Measurements from ENCODE around the gene PRPS1.
"Not testable (repeated sequence)": the region's sequence is repeated elsewhere in the genome, so short reads cannot be mapped to it uniquely, and the experiment has no call there.

The PRPS1 gene

GRCh38 chrX:107627838-107628661 is at the start of gene PRPS1:
PRPS1 (plus strand) TSS chrX:107628510; CDS start chrX:107628629, 119 bp downstream.
- peak; percentile 88 for DNase-seq (ENCODE audit: low read depth)

DNA sequence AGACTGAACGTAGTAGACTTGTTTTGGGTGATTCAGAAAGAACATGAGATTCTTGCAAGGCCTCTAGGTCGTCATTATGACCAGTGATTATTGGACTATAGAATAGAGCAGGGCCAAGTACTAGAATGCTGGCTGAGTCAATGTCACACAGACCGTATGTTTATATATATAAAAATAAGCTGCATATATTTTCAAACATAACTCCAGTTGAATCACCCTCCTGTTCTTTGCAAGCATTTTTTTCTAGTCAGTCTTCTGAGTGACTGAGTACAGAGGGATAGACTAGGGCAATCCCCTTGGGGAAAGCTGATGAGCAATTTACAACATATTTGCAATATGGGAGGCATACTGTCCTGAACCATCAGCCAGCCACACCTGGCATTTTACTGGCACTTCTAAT is 48.4 kb upstream of the PRPS1 start:
- no peak for DNase-seq (ENCODE audit: low read depth)

GRCh38 chrX:107581923-107582322 is 46.4 kb upstream of the PRPS1 start:
- no peak for DNase-seq (ENCODE audit: low read depth)

- no peak for DNase-seq (ENCODE audit: low read depth)
Observed at GRCh38 chrX:107589243-107589642, 39.1 kb upstream of the PRPS1 start.

GRCh38 chrX:107596651-107597050 is 31.7 kb upstream of the PRPS1 start:
- DNase-seq (ENCODE audit: low read depth) = peak; percentile 31

GRCh38 chrX:107597264-107597663 is 31.0 kb upstream of the PRPS1 start:
- DNase-seq (ENCODE audit: low read depth) = no peak

GRCh38 chrX:107597791-107598190 is 30.5 kb upstream of the PRPS1 start:
- no peak for DNase-seq (ENCODE audit: low read depth)

- DNase-seq (ENCODE audit: low read depth) = no peak
Observed at GRCh38 chrX:107599450-107599861, 28.9 kb upstream of the PRPS1 start.

GRCh38 chrX:107600366-107600765 is 27.9 kb upstream of the PRPS1 start:
- no peak for DNase-seq (ENCODE audit: low read depth)

DNA sequence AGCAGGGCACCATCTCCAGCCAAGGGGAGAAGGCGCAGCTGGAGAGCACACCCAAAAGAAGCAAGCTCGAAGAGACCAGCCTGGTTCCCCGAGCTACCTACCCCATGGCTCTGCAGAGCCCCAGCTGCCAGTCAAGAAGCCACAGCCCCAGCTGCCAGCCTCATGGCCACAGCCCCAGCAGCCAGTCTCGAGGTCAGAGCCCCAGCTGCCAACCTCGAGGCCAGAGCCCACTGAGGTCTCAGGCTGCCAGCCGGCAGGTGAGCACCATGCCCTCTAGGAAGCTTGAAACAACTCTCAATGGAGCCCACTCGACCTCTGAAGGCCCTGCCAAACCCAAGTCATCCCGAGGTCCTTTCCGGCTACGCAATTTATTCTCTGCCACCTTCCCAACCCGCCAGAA is 27.0 kb upstream of the PRPS1 start:
- DNase-seq (ENCODE audit: low read depth) = no peak

- no peak for DNase-seq (ENCODE audit: low read depth)
Observed at GRCh38 chrX:107601759-107602158, 26.6 kb upstream of the PRPS1 start.

- DNase-seq (ENCODE audit: low read depth) = no peak
Observed at GRCh38 chrX:107602694-107603239, 25.5 kb upstream of the PRPS1 start.

DNA sequence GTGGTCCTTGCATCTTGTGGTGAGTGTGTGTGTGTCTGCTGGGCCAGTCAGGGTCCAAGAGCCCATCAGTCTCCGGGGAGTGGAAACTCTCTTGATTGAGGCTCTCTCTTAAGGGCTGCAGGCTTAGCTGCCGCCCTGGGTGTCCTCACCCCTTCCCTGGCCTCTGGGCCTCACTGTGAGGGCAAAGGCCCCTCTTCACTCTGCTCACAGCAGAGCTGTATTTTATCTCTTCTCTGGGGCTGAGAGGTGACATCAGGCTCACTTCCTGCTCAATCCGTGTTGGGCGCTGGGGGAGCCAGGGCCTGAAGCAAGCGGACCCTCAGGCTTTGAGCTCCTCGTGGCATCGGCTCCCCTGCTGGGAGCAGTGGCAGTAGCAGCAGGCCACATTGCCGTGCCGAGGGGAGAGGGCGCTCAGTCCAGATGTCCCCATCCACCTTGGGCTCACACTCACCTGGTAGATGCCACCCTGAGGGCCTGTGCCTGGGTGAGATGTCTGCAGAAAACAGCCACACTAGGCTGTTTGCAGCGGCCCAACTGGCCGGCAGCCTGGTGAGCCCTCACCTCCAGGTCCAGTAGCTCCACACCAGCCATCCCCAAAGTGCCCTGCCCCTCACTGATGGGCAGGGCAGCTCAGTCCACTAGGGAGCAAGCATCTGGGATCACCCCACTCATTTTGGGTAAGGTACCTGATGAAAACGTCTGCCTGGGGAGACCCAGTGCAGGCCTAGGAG is 24.7 kb upstream of the PRPS1 start:
- no peak for DNase-seq (ENCODE audit: low read depth)

GRCh38 chrX:107609061-107609460 is 19.2 kb upstream of the PRPS1 start:
- not testable (repeated sequence) for DNase-seq (ENCODE audit: low read depth)

- DNase-seq (ENCODE audit: low read depth) = no peak
Observed at GRCh38 chrX:107610667-107611066, 17.6 kb upstream of the PRPS1 start.

- peak; percentile 74 for DNase-seq (ENCODE audit: low read depth)
Observed at GRCh38 chrX:107619885-107620322, 8.4 kb upstream of the PRPS1 start.

- no peak for DNase-seq (ENCODE audit: low read depth)
Observed at GRCh38 chrX:107624893-107625292, 3.4 kb upstream of the PRPS1 start.

DNA sequence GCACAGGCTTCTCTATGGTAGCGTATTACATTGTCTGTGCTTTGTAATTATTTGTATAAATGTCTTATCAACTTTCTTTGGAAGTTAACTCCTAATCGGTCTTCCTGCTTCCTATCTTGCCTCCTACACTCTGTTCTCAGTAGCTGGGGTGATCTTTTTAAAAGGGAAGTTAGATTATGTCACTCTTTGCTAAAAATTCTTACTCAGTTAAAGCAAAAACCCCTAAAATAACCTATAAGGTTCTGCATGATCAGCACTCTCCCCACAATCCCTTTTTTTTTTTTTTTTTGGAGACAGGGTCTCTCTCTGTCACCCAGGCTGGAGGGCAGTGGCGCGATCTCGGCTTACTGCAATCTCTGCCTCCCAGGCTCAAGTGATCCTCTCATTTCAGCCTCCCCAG is 2.6 kb upstream of the PRPS1 start:
- DNase-seq (ENCODE audit: low read depth) = no peak

- no peak for DNase-seq (ENCODE audit: low read depth)
Observed at GRCh38 chrX:107626481-107626880, 1.8 kb upstream of the PRPS1 start.

- DNase-seq (ENCODE audit: low read depth) = no peak
Observed at GRCh38 chrX:107626916-107627315, 1.4 kb upstream of the PRPS1 start.

- DNase-seq (ENCODE audit: low read depth) = no peak
Observed at GRCh38 chrX:107628662-107629539, 591 bp downstream of the PRPS1 start.

DNA sequence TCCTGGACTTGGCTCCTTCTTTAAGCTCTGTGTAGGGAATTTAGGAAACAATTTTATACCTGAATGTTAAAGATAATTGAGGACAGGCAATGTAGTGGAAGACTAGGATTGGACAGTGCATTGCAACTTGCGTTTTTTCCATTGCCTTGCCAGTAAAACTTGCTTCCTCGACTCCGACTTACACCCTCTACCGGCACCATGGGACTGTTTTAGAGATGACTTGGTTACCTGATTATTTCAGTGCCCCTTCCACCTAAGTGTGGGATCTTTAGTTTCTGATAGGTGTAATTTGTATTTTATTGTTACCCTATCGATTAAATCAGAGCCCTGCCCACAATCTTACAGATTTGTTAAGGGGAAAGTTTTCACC is 1.2 kb downstream of the PRPS1 start:
- no peak for DNase-seq (ENCODE audit: low read depth)
